Endothelial cell of umbilical vein (primary cell): ENCODE results near the gene HPGD.

Experiments used
- CTCF ChIP-seq, 2 donors: IDR thresholded peaks; 1 replicate in 1 of 2; 2 replicates in 1 of 2; pipeline ENCODE4 v1.5.1; 2011; ENCODE audit warnings: low read length in 2 of 2, mild to moderate bottlenecking in 2 of 2, moderate library complexity in 2 of 2, control low read depth in 1 of 2, inconsistent platforms in 1 of 2, low read depth in 1 of 2; ENCODE audit not compliant: insufficient read depth in 1 of 2; ENCODE audit errors: extremely low read depth in 1 of 2
- EZH2 ChIP-seq: IDR thresholded peaks from 2 replicates; pipeline ENCODE4 v1.6.1; 2012; ENCODE audit warnings: borderline replicate concordance, low read depth, mild to moderate bottlenecking, moderate library complexity, low read length, inconsistent platforms; ENCODE audit not compliant: severe bottlenecking
- GATA2 ChIP-seq: IDR thresholded peaks from 2 replicates; pipeline ENCODE4 v1.7.0; 2011; ENCODE audit warnings: low read depth, mild to moderate bottlenecking, moderate library complexity, mixed read lengths, low read length; ENCODE audit not compliant: insufficient read length, insufficient read depth
- JUN ChIP-seq: IDR thresholded peaks from 2 replicates; pipeline ENCODE4 v1.6.1; 2011; ENCODE audit warnings: borderline replicate concordance, low read depth; ENCODE audit not compliant: insufficient read length, insufficient read depth
- MAX ChIP-seq: IDR thresholded peaks from 2 replicates; pipeline ENCODE4 v1.6.1; 2011; ENCODE audit not compliant: insufficient read depth, insufficient read length
- POLR2A ChIP-seq: IDR thresholded peaks from 2 replicates; pipeline ENCODE4 v1.6.1; 2012; ENCODE audit warnings: low read depth, mild to moderate bottlenecking, control low read depth, low read length
- POLR2AphosphoS5 ChIP-seq: IDR thresholded peaks from 2 replicates; pipeline ENCODE4 v1.6.1; 2012; ENCODE audit warnings: low read depth, mild to moderate bottlenecking, control low read depth, low read length, moderate library complexity; ENCODE audit not compliant: insufficient read depth

GRCh38 chr4:174563399-174563798, 41.1 kb upstream of the HPGD start:
- TF ChIP-seq CTCF (IDR thresholded peaks at IDR 0.05; ENCODE audit: extremely low read depth in 1 of 2, insufficient read depth in 1 of 2, low read depth in 1 of 2, low read length in 2 of 2), result no peak
- no peak for TF ChIP-seq POLR2A
- no peak for TF ChIP-seq EZH2
- TF ChIP-seq MAX, result no peak
- no peak for TF ChIP-seq POLR2AphosphoS5
- no peak for TF ChIP-seq GATA2
- TF ChIP-seq JUN, result no peak
